ENCODE measurements around the gene MAGEE1. TPM values are rescaled to one million over a fixed set of nuclear protein-coding genes. Genes with fewer than 3 reads are reported as not detected.

MAGEE1 gene
- total RNA-seq: 1.5 and 1.7 TPM in 2 replicates
- 0.52 TPM in 1 of 2 replicates, not detected in the other for polyA plus RNA-seq

GRCh38 chrX:76427560-76428242 is at the start of gene MAGEE1:
Gene MAGEE1 (plus strand): TSS chrX:76427710. CDS start chrX:76427931, 221 bp downstream.
- Histone ChIP-seq H3K27ac (no peak within 1 kb of the TSS), H3K27me3 (no peaks in the 10 kb centered on the region)
- WGBS (ENCODE audit: low lambda C conversion rate, missing lambda C conversion rate): 42% methylated on average over 38 of the region's 42 CpGs

GRCh38 chrX:76398970-76399369 is 28.5 kb upstream of the MAGEE1 start:
- H3K36me3 ChIP-seq (replicated peaks; ENCODE audit: insufficient read depth, low read depth): no peaks in the 10 kb centered on the region
- no peaks in the 10 kb centered on the region for H3K79me2 ChIP-seq
- no peak overlapping the region for H3K4me3 ChIP-seq
- H2AFZ ChIP-seq: no peak overlapping the region
- no peaks in the 10 kb centered on the region for H3K27me3 ChIP-seq
- H3K4me1 ChIP-seq (ENCODE audit: insufficient read depth): no peaks in the 10 kb centered on the region
- H3K9me2 ChIP-seq (replicated peaks; ENCODE audit: insufficient read depth): no peaks in the 10 kb centered on the region
- no peaks in the 10 kb centered on the region for H4K20me1 ChIP-seq (ENCODE audit: insufficient read depth, poor library complexity, severe bottlenecking)
- TF ChIP-seq EZH2phosphoT487 (IDR thresholded peaks at IDR 0.05; ENCODE audit: low read depth, severe bottlenecking, unreplicated experiment) (no peak), CTCF (IDR thresholded peaks at IDR 0.05; ENCODE audit: poor library complexity) (no peak), EZH2 (IDR thresholded peaks at IDR 0.05; ENCODE audit: borderline replicate concordance) (no peak)
- no peak overlapping the region for H3K27ac ChIP-seq
- H3K9me3 ChIP-seq (ENCODE audit: low read depth): no peaks in the 10 kb centered on the region
- no peak for DNase-seq (ENCODE audit: low spot score)
- no peak overlapping the region for H3K4me2 ChIP-seq

More at GRCh38 chrX:76427560-76428242, at the start of gene MAGEE1:
- Histone ChIP-seq H2AFZ (peak within 1 kb of the TSS; percentile 74), H3K4me1 (ENCODE audit: insufficient read depth) (no peaks in the 10 kb centered on the region), H4K20me1 (ENCODE audit: insufficient read depth, poor library complexity, severe bottlenecking) (no peaks in the 10 kb centered on the region), H3K4me3 (peak within 1 kb of the TSS; percentile 75), H3K79me2 (no peaks in the 10 kb centered on the region), H3K36me3 (replicated peaks; ENCODE audit: insufficient read depth, low read depth) (no peaks in the 10 kb centered on the region), H3K9me3 (ENCODE audit: low read depth) (no peaks in the 10 kb centered on the region), H3K4me2 (peak within 1 kb of the TSS; percentile 82), H3K9me2 (replicated peaks; ENCODE audit: insufficient read depth) (no peaks in the 10 kb centered on the region)
- no peak for TF ChIP-seq EZH2phosphoT487 (IDR thresholded peaks at IDR 0.05; ENCODE audit: low read depth, severe bottlenecking, unreplicated experiment)
- TF ChIP-seq CTCF (IDR thresholded peaks at IDR 0.05; ENCODE audit: poor library complexity): no peak
- no peak for TF ChIP-seq EZH2 (IDR thresholded peaks at IDR 0.05; ENCODE audit: borderline replicate concordance)
- peak; percentile 79 for DNase-seq (ENCODE audit: low spot score)

GRCh38 chrX:76407795-76408194 is 19.7 kb upstream of the MAGEE1 start:
- no peak overlapping the region for H3K4me3 ChIP-seq
- no peak overlapping the region for H2AFZ ChIP-seq
- no peak for TF ChIP-seq EZH2phosphoT487 (IDR thresholded peaks at IDR 0.05; ENCODE audit: low read depth, severe bottlenecking, unreplicated experiment)
- TF ChIP-seq EZH2 (IDR thresholded peaks at IDR 0.05; ENCODE audit: borderline replicate concordance): no peak
- no peak for TF ChIP-seq CTCF (IDR thresholded peaks at IDR 0.05; ENCODE audit: poor library complexity)
- no peaks in the 10 kb centered on the region for H3K4me1 ChIP-seq (ENCODE audit: insufficient read depth)
- H3K79me2 ChIP-seq: no peaks in the 10 kb centered on the region
- H3K27me3 ChIP-seq: no peaks in the 10 kb centered on the region
- WGBS (ENCODE audit: low lambda C conversion rate, missing lambda C conversion rate): 42% methylated on average over 2 of the region's 2 CpGs
- H3K27ac ChIP-seq: no peak overlapping the region
- H3K36me3 ChIP-seq (replicated peaks; ENCODE audit: insufficient read depth, low read depth): no peaks in the 10 kb centered on the region
- H4K20me1 ChIP-seq (ENCODE audit: insufficient read depth, poor library complexity, severe bottlenecking): no peaks in the 10 kb centered on the region
- H3K4me2 ChIP-seq: no peak overlapping the region
- no peak for DNase-seq (ENCODE audit: low spot score)
- H3K9me2 ChIP-seq (replicated peaks; ENCODE audit: insufficient read depth): no peaks in the 10 kb centered on the region
- H3K9me3 ChIP-seq (ENCODE audit: low read depth): no peaks in the 10 kb centered on the region
